SK-N-SH (cell line): Measurements from ENCODE around the gene SP100.

ENCODE experiments used
- CTCF ChIP-seq: fragments of 200-600 bp; sonication (generic); IDR thresholded peaks from 2 replicates; pipeline ENCODE4 v1.6.1; 2017; ENCODE audit warnings: antibody characterized with exemption, mild to moderate bottlenecking, moderate library complexity
- GATA2 ChIP-seq: sonication (generic); formaldehyde crosslinking; IDR thresholded peaks from 2 replicates; pipeline ENCODE4 v1.5.0; 2020; ENCODE audit warnings: mild to moderate bottlenecking, missing genetic modification reagents
- MXI1 ChIP-seq: IDR thresholded peaks from 2 replicates; pipeline ENCODE4 v1.6.1; 2012; ENCODE audit warnings: mild to moderate bottlenecking, low read depth, low read length, improper control_type of control experiment

GRCh38 chr2:230591850-230592249 lies 175.8 kb downstream of the SP100 start:
- TF ChIP-seq MXI1 (no peak), GATA2 (no peak), CTCF (no peak)
